Hippocampal formation (tissue), 2 donors: ENCODE results near the gene PRSS50.

Experiments used
- DNase-seq, 2 donors: peaks; one replicate each; lab custom pipeline; 2025; lab: John Stamatoyannopoulos, UW

PRSS50 gene

DNA sequence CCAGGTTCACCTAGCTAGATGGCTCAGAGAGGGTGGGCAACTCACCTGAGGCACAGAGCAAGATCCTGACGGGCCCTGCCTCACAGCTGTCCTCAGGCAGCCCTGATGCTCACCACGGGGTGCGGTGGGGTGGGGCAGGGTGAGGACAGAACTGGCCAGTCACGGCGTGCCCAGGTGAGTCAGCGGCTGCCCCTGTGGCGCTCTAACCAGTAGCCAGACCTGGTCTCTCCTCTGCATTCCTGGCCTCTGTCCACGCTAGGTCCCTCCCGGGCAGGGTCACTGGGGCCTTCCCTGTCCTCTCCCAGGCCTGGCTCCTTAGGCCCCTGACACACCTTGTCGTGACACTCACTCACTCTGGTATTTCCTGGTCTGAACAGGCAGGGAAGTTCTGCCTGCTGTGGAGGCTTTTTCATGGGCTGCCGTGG, 25.1 kb downstream of the PRSS50 start:
- DNase-seq: no peak

DNA sequence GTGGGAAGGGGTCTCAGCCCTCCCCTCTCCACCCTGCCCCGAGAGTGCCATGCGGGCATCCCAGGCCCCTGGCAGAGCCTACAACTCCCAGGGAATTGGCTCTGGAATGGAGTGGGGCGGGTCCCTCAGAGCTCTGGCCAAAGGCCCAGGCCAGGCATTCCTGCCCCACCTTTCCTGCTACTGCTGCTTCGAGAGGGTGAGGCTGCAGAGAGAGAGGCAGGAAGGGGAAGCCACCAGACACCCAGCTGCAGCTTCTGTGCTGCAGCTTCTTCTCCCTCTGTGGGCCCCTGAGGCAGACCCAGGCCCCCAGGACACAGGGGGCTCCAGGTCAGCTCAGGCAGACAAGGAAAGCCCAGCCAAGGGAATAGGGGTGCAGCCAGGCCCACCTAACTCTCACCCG, 26.9 kb downstream of the PRSS50 start:
- no peak for DNase-seq

DNA sequence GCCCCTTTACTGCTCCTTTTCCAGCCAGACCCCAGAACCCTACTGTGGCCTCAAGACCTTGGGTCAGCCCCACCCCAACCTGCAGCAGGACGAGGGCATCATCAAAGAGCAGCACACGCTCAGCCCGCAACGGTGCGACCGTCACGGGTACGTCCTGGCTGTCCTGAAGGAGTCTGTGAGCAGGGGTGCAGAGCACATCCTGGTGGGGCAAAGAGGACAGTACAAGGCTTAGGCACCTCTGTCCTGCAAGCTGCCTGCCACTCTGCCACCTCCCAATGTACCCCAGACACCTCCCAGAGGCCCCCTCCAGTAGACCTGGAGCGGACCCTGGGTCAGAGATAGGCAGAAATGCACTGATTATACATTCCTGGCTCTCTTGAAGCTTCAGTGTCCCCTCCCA, 32.2 kb downstream of the PRSS50 start:
- no peak for DNase-seq

DNA sequence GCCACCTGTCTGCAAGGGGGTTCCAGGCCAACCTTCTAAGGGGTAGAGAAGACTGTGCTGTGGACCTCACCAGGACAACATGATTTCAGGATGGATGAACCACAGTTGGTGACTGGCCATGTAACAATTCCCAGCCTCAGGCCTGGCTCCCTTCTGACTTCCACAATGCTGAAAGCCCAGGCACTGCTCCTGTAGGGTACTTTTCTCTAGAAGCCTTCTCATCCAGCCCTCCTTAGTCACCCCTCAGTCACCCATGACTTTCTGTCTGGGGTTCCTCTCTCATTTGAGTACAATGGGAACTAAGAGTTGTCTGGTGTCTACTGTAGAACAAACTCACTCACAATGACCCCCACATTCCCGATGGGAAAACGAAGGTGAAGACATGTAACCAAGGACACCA, 32.8 kb downstream of the PRSS50 start:
- DNase-seq: no peak

DNA sequence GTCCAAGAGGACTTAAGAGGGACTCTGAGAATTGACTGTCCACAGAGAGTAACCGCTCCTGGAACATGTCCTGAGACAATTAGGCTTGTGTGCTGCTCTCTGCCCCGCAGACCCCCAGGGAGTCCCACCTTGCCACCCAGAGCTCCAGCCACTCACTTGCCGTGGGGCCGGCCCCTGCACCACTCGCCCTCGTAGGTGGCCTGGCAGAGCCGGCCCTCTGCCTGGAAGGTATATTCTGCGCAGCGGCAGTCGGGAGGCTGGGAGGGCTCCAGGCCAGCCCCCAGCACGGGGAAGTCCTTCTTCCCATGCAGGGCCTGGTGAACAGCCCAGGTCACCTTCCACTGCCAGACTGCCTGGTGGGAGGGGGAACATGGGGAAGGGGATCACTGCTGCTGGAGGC, 34.7 kb downstream of the PRSS50 start:
- no peak for DNase-seq

DNA sequence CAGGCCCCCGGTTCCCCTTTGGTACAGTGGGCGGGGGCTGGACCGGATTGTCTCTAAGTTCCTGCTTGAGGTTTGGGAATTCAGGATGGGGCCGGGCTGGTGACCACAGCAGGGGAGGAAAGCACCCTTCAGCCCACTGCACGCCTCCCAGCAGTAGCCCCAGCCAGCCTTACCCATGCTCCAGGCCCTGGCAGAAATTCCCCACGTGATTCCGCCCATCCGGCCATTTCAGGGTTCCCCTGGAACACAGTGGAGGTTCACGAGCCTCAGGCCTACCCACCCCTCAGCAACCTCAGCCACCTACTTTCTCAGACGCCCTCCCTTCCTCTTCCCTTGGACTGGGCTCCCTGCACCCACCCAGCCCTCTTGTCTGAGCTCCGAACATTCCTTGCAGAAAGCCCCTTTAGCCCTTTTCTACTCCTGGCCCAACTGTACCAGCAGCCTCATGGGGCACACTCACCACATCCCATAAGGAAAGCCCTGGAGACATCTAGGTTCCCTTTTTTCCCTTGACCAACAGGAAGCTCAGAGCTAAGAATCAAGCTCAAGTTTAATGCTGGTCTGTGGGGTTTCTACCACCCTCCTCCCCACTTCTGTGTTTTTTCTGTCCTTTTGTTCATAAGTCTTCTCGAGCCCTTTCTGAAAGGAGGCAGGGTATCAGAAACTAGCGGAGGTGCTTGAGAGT, 35.7 kb downstream of the PRSS50 start:
- no peak for DNase-seq

DNA sequence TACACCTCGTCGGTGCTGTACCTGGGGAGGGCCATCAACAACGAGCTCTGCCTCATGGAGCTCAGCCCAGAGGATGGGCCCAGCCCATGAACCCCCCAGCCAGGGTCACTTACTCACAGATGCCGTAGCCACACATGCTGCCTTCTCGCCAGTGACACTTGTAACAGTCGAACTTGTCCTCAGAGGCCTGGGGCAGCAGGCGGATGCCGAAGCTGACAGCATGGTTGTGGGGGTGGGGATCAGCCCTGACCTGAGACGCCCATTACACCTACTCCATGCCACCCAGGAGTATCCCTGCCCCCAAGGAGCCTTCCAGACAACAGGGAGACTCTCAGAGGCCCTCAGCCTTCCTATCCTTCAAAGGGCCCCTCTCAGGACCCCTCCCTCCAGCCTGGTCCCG, 36.3 kb downstream of the PRSS50 start:
- no peak for DNase-seq

DNA sequence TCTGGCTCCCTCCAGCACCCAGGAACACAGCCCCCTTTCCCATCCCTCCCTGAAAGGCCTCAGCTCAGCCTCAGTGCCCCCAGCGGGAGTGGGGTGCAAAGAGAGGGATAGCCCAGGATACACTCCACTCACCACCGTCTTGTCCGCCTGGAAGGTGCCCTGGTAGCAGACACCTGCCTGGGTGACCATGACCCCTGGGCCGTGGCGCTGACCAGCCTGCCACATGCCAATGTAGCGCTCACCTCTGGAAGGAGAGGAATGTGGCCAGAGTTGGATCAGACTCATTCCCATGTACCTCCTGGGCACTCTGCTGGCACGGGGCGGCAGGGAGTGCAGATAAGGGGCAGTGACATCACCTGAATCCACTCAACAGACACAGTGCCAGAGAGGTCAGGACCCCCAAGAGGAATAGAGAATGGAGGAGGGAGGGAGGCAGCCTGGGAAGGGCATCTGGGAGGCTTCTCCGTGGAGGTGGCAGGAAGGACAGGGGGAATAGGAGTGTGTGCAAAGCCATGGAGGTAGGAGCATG, 37.3 kb downstream of the PRSS50 start:
- DNase-seq: no peak

DNA sequence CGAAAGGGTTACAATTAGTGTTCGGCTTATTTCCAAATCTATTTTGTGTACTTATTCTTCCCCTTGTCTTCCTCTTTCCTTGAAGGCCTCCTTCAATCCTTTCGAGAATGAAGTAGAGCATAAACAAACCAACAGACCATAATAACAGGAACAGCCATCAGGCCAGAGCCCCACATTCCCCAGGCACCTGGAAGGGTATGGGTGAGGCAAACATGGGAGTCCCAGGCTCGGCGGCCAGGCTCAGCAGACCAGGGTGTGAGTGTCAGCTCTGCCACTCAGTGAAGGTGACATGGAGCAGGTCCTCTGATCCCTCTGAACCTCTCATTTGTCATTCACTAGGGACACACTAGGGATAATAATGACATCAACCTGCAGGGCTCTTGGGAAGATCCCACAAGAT, 38.0 kb downstream of the PRSS50 start:
- DNase-seq: no peak

DNA sequence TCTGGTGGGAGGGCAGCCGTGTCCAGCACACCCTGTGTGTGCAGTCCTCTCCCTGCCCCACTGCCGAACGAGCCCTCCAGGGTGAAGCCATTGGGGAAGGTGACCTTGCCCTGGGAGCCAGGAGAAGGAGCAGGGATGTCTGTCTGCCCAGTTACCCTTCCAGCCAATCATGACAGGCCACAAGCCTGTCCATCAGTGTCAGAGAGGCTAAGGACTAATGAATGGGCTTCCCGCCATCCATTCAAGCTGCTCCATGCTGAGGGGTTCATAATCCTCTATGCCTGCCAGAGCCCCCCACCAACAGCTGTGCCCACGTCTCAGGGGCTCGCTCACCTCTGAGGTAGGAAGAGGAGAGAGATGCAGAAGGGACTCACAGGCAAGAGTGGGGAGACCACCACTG, 39.4 kb downstream of the PRSS50 start:
- no peak for DNase-seq

DNA sequence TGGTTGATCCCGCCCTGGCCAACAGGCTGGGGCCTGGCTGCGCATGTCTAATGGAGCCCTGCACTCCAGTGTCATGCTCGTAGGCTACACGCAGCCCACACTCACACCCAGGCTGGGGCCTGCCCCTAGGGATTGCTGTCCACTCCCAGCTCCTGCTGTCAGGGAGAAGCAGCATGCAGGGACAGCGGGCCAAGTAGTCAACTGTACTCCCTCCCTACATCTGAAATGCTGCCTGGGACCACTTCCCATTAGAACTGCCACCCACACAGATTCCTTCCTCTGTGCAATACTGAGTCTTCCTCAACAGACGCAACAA, 40.3 kb downstream of the PRSS50 start:
- no peak for DNase-seq

DNA sequence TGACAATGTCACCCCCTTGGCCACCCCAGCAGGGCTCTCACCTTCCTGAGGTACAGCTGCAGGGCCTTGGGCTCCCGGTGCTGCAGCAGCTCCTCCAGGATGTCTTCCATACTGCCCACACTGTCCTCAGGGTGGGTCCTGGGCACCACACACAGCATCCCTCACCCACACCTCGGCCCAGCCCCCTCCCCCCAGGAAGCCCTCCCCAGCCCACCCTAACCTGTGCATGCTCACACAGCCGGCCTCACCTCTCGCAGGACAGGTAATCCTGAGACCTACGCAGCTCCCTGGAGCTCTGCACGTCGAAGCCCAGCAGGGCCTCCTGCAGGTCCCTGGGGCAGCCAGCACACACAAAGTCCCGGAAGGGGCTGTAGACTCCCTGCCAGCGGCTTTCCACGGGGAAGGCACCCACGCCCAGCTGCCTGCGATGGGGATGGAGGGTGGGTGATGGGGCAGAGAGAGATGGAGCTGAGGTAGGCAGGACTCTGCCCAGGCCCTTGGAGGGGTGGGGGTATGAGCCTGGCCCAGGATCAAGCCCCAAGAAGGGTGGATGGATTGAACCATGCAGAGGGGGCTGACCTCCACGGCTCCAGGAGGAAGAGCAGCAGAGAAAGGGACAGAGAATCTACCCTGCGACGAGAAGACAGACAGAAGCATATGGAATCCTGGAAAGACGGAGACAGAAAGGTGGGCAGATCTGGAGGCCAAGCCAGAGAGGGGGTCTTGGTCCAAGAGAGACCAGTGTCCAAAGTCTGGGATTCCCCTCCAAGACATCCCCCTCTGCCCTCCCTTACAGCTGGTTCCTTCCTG, 40.9 kb downstream of the PRSS50 start:
- no peak for DNase-seq

DNA sequence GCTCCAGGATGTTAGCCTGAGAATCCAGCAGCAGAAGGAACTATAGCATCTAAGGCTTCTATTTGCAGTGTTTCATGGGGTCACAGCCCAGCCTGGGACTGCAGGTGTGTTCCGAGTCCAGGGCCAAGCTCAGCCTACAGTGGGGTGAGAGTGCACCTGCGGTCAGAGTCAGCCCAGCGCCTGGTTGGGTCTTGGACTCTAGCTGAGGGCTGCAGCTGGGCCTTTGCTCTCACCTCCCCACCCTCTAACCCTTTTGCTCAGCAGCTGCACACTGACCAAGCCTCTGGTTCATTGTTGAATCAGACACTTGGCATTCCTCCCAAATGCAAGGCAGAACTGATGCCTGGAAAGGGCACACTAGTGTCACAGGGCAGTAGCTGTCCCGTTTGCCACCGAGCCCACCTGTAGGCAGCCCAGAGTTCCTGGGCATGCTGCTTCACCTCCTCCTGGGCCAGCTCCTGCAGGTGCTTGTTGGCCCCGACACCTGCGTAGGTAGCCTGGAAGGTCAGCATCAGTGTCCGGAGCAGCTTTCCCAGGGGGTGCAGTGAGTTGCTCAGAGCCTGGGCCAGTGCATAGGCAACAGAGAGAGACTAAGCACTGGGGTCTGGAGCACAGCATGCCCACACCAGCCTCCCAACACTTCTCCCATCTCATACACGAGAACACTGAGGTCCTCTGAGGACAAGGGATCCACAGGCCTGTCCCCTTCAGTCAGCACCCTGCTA, 41.7 kb downstream of the PRSS50 start:
- no peak for DNase-seq

DNA sequence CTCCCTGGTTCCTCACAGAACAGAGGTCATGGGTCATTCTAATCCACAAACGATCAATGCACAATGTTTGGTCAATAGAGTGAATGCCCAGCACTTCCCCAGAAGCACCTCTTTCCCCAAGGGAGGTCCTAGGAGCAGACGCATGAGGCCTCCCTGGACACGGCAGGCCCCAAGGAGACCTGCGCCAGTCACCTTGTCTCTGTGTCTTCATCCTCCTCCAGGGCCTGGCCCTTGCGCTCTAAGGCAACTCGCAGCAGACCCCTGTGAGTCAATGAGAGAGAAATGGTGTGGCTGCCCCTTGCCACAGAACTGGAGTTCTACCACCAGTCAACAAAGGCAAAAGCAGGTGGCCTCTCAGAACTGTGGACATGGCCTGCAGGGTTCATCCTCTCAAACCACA, 42.2 kb downstream of the PRSS50 start:
- DNase-seq: no peak

DNA sequence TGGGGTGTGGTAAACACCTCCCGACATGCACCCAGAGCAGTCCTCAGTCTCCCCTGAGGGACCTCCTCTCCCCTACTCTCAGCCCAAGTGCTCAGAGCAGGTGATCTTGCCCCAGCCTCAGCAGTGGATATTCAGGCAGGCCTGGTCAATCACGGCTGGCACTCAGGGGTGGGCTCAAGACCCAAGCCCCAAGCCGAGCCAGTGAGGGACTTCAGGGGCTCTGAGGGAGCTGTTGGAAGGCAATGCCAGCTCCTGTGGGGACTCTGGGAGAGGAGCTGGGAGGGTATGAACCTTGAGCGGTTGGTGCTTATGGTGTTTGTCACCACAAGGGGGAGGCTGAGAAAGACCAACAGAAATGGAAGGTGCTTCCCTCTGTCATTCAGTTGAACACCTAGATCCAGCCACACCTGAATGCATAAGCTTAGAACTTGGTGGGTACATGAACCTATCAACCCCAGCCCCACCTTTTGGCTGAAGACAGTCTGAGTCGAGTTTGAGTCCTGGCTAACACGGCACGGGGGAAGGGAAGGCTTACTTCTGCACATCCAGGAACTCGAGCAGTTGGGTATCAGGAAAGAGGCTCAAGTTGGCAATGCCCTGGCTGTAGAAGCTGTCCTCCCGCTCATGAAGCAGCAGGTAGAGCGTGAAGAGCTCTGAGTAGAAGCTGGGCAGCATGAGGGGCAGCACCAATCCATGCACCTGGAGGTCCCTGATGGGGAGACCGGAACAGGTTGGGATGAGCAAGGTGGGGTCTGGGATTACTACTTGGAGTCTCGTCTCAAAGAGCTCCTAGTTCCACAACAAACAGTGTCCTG, 43.4 kb downstream of the PRSS50 start:
- no peak for DNase-seq

DNA sequence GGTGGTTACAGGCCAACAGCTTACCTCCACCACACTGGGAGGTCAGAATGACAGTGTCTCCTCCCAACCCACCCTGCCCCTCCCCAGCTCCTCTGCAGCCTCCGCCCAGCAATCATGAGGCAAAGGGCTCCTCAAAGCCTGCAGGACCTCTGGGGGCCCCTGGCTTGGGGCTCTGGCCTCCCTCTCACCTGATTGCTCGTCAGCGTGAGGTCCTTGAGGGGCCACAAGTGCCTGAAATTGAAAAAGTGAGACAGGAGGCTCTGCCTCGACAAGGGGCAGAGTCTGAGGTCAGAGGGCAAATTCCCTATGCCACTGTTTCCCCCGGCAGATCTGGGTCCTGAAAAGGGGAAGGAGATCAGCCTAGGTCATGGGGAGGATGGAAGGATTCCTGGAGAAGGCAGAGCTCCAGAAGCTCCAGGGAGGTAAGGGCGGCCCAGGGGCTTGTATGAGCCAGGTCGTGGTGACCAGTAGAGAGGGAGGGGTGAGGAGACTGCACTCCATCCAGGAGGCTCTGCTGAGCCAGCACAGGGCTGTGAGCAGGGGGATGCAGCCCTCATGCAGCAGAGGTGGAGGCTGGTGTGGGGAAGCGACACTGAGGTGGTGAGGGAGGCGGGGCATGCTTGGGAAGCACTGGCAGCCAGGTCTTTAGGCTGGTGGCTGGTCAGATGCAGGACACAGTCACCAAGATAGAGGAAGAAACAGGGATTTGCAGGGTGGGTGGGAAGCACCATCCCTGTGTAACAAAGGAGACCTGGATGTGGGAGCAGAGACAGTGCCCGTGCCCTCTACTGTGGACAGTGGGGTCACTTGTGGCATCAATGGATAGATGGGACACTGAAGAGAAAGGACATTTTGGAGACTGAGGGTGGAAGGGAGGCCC, 44.3 kb downstream of the PRSS50 start:
- no peak for DNase-seq

DNA sequence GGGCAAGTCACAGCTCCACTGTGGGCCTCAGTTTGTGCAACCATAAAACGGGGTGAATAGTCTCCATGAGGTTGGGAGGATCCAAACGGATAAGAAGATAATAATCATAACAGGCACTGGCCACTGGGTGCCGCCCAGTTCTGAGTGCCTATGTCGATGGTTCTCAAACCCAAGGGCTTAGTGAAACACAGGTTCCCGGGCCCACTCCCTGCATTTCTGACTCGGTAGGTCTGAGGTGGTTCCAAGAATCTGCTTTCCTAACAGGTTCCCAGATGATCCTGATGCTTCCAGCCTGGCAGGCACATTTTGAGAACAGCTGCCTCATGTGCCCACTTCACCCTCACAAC, 45.3 kb downstream of the PRSS50 start:
- DNase-seq: no peak

DNA sequence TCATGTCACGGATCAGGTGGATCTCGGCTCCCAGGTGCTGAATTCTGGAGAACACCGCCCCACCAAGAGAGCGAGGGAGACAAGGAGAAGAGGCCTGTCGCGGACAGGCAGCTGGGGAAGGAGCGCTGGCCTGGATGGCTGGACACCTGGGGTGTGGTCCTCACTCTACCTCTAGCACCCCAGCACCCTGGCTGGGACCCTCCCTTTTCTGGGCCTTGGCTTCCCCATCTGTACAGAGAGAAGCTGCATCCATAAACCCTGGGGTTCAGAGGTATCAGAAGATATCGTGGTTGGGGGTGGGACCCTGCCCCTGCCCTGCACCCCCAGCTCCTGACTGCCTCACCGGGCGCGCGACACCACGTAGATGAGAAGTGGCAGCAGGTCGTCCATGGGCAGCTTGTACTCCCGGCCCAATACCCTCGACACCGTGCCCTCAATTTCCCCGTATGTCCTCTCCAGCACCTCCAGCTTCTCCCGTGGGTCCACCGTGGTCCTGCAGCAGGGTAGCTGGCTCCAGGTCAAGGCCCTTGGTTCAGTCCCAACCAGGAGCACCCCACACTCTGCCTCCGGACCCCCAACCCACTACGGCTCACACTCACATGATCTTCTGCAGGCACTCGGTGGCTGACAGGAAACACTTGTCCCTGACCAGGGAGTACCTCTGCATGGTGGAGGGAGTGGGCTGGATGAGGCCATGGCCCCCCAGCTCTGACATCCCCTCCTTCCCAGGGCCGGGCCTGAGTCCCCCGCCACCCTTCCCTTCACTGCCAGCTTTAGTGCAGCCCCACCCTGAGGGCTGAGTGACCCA, 45.9 kb downstream of the PRSS50 start:
- no peak for DNase-seq

DNA sequence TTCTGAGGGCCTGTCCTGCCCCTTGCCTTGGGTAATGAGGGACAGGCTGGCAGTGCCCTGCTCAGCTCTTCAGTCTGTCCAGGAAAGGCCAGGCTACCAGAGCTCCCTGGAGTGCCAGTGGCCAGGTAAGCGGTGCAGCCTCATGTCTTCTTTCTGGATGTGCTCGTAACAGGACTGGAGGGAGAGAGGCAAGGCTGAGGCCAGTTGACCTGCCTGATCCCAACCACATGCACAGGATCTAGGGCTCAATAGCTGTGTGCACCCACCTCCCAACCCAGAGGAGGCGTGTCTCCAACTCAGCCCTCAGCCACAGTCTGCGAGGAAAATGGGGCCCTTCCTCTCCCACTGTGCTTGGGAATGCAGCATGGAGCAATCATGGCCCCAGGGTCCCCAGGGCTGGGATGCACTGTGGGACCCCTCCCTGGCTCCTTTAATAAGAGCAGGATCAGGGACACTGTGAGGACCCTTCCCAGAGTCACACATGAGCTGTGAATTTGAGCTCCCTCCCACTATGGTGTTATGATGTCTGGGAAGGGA, 46.7 kb downstream of the PRSS50 start:
- no peak for DNase-seq
